CD4-positive, alpha-beta T cell treated with Interleukin-15 for 4 hours (primary cell): ENCODE results near the gene NEUROD2.

Experiments used
- DNase-seq: peaks from one replicate; pipeline ENCODE4 v3.0.0-alpha.2; 2020; ENCODE audit warnings: low spot score

Gene NEUROD2

GRCh38 chr17:39580082-39580468, 27.6 kb downstream of the NEUROD2 start:
- no peak for DNase-seq

GRCh38 chr17:39579318-39580081, 28.2 kb downstream of the NEUROD2 start:
- no peak for DNase-seq

DNA sequence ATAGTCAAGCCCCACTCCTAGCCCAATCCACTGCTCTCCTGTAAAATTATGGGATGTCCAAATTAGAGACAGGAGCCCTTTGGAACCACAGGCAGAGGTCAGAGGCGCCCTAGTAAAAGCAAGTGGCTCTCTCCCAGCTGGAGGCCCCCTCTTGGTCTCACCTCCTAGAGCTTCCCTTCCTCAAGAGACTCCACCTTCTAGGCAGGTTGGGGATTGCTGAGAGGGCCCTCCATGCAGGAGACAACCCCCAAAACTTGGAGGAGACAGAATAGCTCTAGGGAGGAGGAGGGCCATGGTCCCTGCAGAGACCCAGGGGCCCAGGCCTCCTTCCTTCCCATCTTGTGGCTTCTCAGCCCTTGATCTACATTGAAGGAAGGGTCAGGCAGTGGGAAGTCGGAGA, 29.4 kb downstream of the NEUROD2 start:
- DNase-seq: no peak

GRCh38 chr17:39576187-39576586, 31.5 kb downstream of the NEUROD2 start:
- no peak for DNase-seq

DNA sequence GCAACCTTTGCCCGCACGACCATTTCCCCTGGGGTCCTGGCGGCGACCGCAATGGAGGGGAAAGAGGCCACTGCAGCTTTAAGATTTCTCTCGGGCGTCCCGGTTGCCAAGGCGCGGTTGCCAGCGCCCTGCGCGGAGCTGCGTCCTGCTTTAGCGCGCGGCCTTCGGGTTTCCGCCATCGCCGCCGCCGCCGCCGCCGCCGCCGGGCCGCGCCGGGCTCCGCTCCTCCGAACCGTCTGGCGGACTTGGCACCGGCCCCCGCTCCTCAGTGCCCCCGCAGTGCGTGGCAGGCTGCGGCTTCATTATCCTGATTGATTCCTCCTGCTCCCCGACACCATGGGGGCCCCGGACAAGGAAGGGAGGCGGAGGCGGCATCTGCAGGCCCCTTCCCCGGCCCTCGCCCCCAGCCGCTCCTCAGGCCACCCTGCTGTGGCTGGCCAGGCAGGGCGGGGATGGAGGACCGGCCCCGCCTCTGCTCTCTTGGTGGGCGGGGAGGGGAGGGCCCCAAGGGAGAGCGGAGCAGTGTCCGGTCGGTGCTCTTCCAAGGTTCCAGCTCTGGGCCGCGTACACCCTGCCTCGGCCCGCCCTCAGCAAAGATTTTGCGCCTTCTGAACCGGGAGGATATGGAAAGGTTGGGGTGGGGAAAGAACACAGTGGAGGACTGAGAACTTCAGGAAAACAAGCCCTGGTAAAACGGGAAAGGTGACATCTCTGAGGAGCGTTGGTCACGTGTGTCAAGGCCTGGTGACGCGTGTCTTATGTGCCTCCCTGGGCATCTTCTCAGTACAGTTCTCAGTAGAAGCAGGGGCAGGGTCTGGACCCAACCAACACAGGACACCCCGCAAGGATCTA, 34.0 kb downstream of the NEUROD2 start:
- DNase-seq: peak; percentile 1

DNA sequence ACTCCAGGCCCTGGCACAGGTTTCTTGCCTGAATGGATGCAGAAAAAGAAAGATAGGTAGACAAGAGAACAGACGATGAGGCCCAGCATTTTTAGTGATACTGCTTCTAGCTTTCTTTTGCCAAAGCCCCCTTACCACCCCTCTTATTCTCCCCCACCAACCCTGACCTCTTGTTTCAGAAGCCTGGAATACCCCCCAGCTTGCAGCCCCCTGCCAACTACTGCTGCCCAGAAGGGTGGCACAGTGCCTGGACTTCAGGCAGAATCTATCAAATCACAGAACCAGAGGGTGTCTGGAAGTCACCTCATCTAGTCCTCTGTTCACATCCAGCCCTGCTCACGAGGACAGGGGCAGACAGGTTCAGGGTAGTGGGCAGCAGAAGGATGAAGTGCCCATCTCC, 35.6 kb downstream of the NEUROD2 start:
- DNase-seq: no peak

DNA sequence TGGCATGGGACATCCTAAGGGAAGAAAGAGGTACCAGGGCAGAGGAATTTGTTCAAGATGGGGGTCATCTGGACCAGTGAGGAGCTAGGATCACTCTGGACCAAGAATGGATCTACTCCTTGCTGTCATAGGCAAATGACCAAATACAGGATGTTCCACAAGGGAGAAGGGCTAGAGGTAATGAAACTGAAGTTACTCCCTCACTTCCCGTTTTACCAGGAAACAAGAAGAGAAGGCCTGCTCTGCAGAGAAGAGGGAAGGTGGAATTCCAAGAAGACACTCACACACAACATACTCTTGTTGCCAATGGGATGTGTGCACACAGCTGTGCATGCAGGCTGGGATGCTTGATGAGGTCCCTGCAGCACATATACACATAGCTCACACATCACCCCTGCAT, 38.6 kb downstream of the NEUROD2 start:
- no peak for DNase-seq

DNA sequence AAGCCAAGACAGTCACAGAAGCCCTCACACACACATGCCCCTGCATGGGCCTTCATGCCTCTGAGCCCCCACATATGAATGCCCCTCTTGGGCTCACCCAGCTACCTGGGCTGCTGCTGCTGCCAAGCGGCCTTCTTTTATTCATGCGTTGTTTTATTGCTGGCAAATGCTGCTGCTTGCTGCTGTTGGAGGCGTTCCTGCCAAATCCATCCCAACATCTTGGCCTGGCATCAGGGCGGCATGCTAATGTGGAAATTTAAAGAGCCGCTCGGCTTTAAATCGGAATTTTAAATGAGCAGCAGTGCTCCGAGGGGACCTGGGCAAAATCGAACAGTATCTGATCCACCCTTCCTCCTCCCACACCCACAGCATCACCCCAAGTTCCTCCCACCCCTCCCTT, 39.0 kb downstream of the NEUROD2 start:
- DNase-seq: no peak

DNA sequence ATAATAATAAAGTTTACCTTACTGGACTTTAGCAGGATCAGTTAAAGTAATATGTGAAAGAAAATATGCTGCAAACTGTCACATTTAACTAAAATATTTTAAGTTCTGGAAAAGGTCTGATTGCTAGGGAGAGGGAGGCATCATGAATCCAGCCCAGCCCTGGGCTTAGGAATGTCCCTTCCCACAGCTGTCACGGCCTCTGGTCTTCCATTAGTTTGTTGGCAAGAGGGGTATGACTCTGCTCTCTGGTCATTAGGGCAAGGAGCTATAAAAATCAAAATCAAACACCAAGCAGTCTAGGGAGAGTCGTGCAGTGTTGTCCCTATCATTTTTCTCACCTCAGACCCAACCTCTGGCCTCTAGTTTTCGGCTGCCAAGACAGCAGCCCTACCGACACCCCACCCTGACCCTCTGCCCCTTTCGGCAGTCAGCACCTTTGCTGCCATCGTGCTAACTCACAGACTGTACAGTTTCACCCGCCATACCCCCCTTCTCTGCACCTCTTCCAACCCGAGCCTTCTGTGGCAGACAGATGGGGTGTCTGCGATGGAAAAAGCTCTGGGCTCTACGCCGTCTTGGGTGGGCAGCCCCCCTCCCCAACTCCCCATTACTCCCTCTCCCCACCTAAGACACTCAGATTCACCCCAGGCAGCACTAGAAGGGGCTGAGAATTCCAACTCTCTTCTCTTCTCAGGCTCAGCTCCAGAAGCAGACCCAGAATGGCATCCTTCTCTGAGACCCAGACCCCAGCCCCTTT, 41.4 kb downstream of the NEUROD2 start:
- DNase-seq: no peak

GRCh38 chr17:39564211-39564848, 43.4 kb downstream of the NEUROD2 start:
- DNase-seq: no peak

DNA sequence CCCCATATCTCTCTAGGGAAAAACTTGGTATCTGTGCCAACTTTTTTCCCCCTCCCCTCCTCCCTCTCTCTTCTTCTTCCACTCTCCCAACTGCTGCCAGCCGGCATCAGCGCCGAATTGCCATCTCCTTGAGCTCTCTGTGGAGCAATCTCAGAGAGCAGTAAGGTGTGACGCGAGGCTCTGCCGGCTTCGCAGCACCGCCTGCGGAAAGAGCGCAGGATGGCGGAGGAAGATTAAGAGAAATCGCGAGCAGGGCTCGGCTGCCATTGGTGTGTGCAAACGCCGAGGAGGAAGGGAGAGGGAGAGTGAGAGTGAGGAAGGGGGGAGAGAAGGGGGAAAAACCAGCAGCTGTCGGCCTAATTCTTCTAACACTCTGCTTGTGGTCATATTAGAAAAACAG, 44.2 kb downstream of the NEUROD2 start:
- no peak for DNase-seq

- no peak for DNase-seq
Observed at GRCh38 chr17:39562976-39563375, 44.7 kb downstream of the NEUROD2 start.

- DNase-seq: no peak
Observed at GRCh38 chr17:39562395-39562794, 45.3 kb downstream of the NEUROD2 start.

GRCh38 chr17:39556423-39556822, 51.3 kb downstream of the NEUROD2 start:
- no peak for DNase-seq

- no peak for DNase-seq
Observed at GRCh38 chr17:39555368-39555767, 52.4 kb downstream of the NEUROD2 start.
